Hair follicle dermal papilla cell (primary cell): ENCODE data around the gene SIRT7. TPM values are rescaled to one million over a fixed set of nuclear protein-coding genes. Genes with fewer than 3 reads are reported as not detected.

Source experiments
- total RNA-seq: library from RNA; depleted of rRNA; stranded (reverse); fragments of >200 nt; gene quantifications from 2 replicates; pipeline ENCODE4 v1.2.3, GENCODE V29; 2012

SIRT7 gene, protein sequence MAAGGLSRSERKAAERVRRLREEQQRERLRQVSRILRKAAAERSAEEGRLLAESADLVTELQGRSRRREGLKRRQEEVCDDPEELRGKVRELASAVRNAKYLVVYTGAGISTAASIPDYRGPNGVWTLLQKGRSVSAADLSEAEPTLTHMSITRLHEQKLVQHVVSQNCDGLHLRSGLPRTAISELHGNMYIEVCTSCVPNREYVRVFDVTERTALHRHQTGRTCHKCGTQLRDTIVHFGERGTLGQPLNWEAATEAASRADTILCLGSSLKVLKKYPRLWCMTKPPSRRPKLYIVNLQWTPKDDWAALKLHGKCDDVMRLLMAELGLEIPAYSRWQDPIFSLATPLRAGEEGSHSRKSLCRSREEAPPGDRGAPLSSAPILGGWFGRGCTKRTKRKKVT
- 17.5 and 27.3 TPM in 2 replicates for total RNA-seq

DNA sequence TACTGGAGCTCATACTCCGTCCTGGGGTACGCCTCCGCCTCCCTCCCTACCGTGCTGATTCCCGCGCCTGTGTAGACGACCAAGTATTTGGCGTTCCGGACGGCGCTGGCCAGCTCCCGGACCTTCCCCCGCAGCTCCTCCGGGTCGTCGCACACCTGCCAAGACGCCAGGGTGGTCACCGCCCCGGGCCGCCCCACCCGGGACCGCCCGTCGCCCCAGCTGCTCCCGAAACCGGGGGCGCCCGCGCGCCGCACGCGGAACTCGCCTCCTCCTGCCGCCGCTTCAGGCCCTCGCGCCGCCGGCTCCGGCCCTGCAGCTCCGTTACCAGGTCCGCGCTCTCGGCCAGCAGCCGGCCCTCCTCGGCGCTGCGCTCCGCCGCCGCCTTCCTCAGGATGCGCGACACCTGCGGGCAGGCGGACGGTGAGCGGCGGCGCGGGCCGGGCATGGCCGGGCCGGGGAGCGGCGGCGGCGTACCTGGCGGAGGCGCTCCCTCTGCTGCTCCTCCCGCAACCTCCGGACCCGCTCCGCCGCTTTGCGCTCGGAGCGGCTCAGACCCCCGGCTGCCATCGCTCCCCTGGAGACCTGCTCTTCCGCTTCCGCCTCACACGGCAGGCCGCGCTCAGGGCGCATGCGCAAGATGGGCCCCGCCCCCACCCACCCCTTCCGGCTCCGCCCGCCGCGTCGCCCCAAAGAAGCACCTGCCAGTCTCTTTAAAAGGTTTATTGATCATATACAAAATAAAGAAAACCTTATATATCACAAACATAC lies at the start of gene SIRT7:
Gene SIRT7, minus strand, starts transcription at position 612 of the 768 bp plus-strand sequence. Its CDS starts 45 bp downstream, at position 567.

DNA sequence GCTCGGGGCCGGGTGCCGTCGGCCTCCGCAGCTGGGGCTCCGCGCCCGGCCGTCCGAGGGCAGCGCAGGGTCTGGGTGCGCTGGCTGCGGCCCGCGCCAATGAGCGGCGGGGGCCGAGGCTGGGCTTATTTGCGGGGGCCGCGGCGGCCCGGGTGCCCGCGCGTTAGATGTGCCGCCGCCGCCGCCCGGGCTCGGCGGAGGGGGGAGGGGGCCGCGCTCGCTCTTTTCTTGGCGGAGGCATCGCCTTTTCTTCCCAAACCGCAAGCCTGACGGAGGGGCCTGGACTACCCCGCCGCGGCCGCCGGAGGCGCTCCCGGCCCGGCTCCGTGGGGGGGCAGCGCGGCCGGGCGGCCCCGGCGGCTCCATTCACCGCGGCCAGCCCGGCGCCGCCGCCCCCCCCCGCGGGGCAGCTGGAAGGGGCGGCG lies 43.1 kb upstream of the SIRT7 start, which contains the start of gene NOTUM:
Gene NOTUM, minus strand, starts transcription at position 101 of the 425 bp plus-strand sequence. CDS start 278 bp downstream, outside the sequence.

DNA sequence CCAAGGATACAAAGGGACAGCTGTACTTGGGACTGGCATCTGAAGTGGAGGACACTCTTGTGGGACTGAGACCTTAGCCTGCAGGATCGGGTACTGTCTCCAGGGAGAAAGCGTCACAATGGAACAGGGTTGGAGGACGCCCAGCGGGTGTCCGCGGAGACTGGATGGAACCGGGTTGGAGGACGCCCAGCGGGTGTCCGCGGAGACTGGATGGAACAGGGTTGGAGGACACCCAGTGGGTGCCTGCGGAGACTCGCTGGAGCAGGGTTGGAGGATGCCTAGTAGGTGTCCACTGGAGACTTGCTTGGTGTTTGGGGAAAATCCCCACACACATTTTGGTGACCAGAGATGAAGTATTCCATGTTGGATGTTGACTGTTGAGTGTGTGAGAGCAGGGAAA lies 29.2 kb upstream of the SIRT7 start, which contains the start of gene MYADML2:
Gene MYADML2, minus strand, starts transcription at position 45 of the 400 bp plus-strand sequence. CDS start 5,492 bp downstream, outside the sequence.

DNA sequence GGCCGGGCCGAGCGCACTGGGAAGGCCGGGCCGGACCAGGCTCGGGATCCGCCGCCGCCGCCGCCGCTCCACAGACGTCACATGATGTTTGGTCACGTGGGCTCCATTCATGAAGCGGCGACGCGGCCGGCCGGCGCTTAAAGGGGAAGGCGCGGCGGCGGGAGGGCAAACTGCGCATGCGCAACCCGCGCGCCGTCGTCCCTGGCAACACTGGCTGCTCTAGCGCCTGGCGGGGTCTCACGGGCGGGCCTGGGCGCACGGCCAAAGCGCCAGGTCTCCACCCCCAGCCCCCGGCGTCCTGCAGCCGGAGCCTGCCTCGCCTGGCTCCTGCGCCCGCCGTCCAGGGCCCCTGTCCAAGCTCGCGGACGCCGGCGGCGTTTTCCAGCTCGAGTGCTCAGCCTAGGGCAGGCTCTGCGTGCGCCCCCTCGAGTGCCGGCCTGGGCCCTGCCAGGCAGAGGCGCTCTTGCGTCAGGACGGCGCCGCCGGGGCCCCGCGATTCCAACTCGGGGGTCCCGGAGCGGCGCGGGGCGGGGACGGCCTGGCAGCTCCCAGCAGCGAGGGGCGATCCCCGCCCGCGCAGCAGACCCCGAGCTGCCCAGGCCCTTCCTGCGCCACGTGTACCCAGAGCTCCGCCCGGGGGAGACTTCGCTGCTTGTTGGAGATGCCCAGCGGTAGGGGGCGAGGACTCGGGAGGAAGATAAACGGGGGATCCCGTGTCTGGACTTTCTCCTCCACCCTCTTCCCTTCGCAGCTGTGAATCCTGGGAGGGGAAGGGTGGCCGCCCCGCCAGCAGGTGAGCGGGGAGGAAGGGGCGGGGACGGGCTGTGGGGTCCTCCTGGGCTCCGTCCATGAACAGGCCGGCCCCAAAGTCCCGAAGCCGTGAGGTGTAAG lies 9.9 kb upstream of the SIRT7 start, which contains the start of gene MAFG:
Gene MAFG, minus strand, starts transcription at position 83 of the 891 bp plus-strand sequence. CDS start 4,550 bp downstream, outside the sequence.

DNA sequence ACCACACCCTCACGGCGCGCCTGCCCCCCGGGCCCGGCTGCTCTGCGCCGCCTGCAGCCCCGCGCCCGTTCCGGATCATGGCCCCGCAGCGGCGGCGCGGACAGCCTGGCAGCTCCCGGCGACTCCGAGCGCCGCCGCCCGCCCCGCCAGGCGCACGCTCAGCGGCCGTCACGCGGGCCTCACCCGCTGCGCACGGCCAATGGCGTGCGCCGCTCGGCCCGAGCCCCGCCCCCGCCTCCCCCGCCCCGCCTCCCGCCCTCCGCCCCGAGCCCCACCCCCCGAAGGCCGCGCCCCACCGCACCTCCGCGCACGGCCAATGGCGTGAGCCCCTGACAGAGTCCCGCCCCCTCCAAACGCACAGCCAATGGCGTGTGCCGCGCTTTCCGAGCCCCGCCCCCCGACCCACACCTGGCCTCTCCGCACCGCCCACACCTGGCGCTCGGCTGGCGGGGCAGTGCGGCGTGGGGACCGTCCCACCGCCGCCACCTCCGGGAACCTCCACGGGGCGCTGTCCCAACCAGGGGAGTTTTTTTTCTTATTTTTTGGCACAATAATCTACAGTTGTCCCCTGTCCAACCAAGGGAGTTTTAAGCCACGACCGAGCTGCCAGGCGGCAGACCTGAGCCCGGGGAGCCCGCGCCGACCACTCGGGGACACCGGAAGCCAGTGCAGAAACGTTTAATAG lies 6.6 kb downstream of the SIRT7 start, which contains the start of gene PCYT2:
Gene PCYT2, minus strand, starts transcription at position 123 of the 685 bp plus-strand sequence. Its CDS starts 44 bp downstream, at position 79.

DNA sequence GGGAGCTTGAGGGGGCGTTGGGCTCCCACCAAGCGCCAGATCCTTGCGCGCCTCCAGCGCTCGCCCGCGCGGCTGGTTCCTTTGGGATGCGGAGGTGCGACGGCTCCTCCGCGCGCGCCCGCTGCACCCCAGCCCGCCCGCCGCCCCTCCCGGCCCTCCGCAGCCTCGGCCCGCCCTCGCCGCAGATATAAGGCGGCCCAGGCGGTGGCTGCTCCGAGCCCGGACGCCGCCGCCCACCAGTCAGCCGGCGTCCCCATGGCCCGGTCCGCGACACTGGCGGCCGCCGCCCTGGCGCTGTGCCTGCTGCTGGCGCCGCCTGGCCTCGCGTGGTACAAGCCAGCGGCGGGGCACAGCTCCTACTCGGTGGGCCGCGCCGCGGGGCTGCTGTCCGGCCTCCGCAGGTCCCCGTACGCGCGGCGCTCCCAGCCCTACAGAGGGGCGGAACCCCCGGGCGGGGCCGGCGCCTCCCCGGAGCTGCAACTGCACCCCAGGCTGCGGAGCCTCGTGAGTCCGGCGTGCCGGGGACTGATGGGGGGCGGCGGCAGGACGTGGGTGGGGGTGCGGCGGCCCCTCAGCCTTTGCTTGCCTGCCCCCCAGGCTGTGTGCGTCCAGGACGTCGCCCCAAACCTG lies 15.8 kb downstream of the SIRT7 start, which contains the start of gene NPB:
Gene NPB, plus strand, starts transcription at position 216 of the 630 bp plus-strand sequence. Its CDS starts 40 bp downstream, at position 256.

DNA sequence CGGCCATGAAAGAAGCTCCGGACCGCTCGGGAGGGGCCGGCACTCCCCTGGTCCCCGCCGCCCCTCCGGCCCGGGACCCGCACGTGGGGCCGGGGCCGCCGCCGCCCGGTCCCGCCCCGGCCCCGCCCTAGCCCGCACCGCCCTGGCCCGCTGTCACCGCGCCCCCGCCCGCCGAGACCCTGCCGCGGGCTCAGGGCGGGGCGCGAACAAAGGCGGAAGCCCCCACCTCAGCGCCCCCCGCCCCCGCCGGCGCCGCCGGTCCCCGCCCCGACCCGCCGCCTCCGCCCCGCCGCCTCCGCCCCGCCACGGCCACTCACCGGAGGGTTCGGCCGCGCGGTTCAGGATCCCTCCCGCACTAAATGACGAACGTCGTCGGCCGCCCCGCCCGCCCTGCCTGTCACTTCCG lies 47.0 kb downstream of the SIRT7 start, which contains the start of gene ARHGDIA:
Gene ARHGDIA, minus strand, starts transcription at position 357 of the 406 bp plus-strand sequence. CDS start 1,407 bp downstream, outside the sequence.

Other genes starting within 250 kb of the SIRT7 start
- gene ARL16, start 234.4 kb downstream of the SIRT7 start, total RNA-seq = 28.9 and 35.6 TPM in 2 replicates
- 107 and 114 TPM in 2 replicates for gene HGS, start 234.2 kb downstream of the SIRT7 start, total RNA-seq
- 10.1 and 12.3 TPM in 2 replicates for gene MRPL12, start 214.8 kb downstream of the SIRT7 start, total RNA-seq
- 5.6 and 9.4 TPM in 2 replicates for gene SLC25A10, start 205.9 kb downstream of the SIRT7 start, total RNA-seq
- gene GCGR, start 114.0 kb downstream of the SIRT7 start, total RNA-seq = not detected in 2 replicates
- 88.6 and 90.3 TPM in 2 replicates for gene MCRIP1, start 84.9 kb downstream of the SIRT7 start, total RNA-seq
- gene PPP1R27, start 83.1 kb downstream of the SIRT7 start, total RNA-seq = not detected in 2 replicates
- 1,150 and 1,536 TPM in 2 replicates for gene P4HB, start 57.6 kb downstream of the SIRT7 start, total RNA-seq
- gene ARHGDIA, start 46.8 kb downstream of the SIRT7 start, total RNA-seq = 181 and 187 TPM in 2 replicates
- gene ALYREF, start 26.6 kb downstream of the SIRT7 start, total RNA-seq = 54.5 and 57.2 TPM in 2 replicates
- gene ANAPC11, start 26.5 kb downstream of the SIRT7 start, total RNA-seq = 67.8 and 93.4 TPM in 2 replicates
- gene NPB, start 15.9 kb downstream of the SIRT7 start, total RNA-seq = 0.49 and 1.3 TPM in 2 replicates
- 75.6 and 91.4 TPM in 2 replicates for gene PCYT2, start 6.8 kb downstream of the SIRT7 start, total RNA-seq
- gene MAFG, start 9.6 kb upstream of the SIRT7 start, total RNA-seq = 27.2 and 33.3 TPM in 2 replicates
- 130 and 146 TPM in 2 replicates for gene PYCR1, start 19.1 kb upstream of the SIRT7 start, total RNA-seq
- gene MYADML2, start 29.1 kb upstream of the SIRT7 start, total RNA-seq = not detected in 2 replicates
- gene NOTUM, start 43.0 kb upstream of the SIRT7 start, total RNA-seq = not detected in 2 replicates
- gene ASPSCR1, start 59.5 kb upstream of the SIRT7 start, total RNA-seq = 32.3 and 33.8 TPM in 2 replicates
- 13.5 and 14.9 TPM in 2 replicates for gene CENPX, start 104.7 kb upstream of the SIRT7 start, total RNA-seq
- gene LRRC45, start 105.1 kb upstream of the SIRT7 start, total RNA-seq = 9.2 and 10.4 TPM in 2 replicates
- 5.0 and 5.5 TPM in 2 replicates for gene RAC3, start 113.5 kb upstream of the SIRT7 start, total RNA-seq
- gene DCXR, start 119.5 kb upstream of the SIRT7 start, total RNA-seq = 29.9 and 35.8 TPM in 2 replicates
- gene RFNG, start 133.6 kb upstream of the SIRT7 start, total RNA-seq = 56.5 and 59.9 TPM in 2 replicates
- gene GPS1, start 133.7 kb upstream of the SIRT7 start, total RNA-seq = 95.2 and 105 TPM in 2 replicates
- 50.3 and 53.1 TPM in 2 replicates for gene DUS1L, start 147.6 kb upstream of the SIRT7 start, total RNA-seq
- 227 and 302 TPM in 2 replicates for gene FASN, start 180.1 kb upstream of the SIRT7 start, total RNA-seq